Transverse colon (tissue), 4 donors: Measurements from ENCODE around the gene NR5A2.

Experiments used
- EP300 ChIP-seq: sonication (generic); formaldehyde crosslinking; IDR thresholded peaks from one replicate; pipeline ENCODE4 v1.6.1; 2017; ENCODE audit warnings: antibody characterized with exemption, low read depth
- POLR2A ChIP-seq: fragments of 450-650 bp; IDR thresholded peaks from one replicate; pipeline ENCODE4 v1.6.1; 2016; ENCODE audit warnings: antibody characterized with exemption, mild to moderate bottlenecking, moderate library complexity
- POLR2AphosphoS5 ChIP-seq, 3 donors: sonication (generic); formaldehyde crosslinking; IDR thresholded peaks; one replicate each; pipeline ENCODE4 v1.6.1; 2016; ENCODE audit warnings: antibody characterized with exemption in 3 of 3
- TF ChIP-seq, protein P1 (sequence below), 5 experiments: fragments of 200-600 bp in 3 of 5; fragments of 450-650 bp in 2 of 5; sonication (generic) in 3 of 5; IDR thresholded peaks; 1 replicate in 2 of 5; 2 replicates in 3 of 5; pipeline ENCODE4 v1.5.1; 2016 to 2017; ENCODE audit warnings: antibody characterized with exemption in 5 of 5, inconsistent platforms in 3 of 5, mild to moderate bottlenecking in 2 of 5, moderate library complexity in 1 of 5

DNA sequence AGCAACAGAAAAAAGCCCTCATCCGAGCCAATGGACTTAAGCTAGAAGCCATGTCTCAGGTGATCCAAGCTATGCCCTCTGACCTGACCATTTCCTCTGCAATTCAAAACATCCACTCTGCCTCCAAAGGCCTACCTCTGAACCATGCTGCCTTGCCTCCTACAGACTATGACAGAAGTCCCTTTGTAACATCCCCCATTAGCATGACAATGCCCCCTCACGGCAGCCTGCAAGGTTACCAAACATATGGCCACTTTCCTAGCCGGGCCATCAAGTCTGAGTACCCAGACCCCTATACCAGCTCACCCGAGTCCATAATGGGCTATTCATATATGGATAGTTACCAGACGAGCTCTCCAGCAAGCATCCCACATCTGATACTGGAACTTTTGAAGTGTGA lies 20.7 kb downstream of the NR5A2 start:
- TF ChIP-seq, protein P1, sequence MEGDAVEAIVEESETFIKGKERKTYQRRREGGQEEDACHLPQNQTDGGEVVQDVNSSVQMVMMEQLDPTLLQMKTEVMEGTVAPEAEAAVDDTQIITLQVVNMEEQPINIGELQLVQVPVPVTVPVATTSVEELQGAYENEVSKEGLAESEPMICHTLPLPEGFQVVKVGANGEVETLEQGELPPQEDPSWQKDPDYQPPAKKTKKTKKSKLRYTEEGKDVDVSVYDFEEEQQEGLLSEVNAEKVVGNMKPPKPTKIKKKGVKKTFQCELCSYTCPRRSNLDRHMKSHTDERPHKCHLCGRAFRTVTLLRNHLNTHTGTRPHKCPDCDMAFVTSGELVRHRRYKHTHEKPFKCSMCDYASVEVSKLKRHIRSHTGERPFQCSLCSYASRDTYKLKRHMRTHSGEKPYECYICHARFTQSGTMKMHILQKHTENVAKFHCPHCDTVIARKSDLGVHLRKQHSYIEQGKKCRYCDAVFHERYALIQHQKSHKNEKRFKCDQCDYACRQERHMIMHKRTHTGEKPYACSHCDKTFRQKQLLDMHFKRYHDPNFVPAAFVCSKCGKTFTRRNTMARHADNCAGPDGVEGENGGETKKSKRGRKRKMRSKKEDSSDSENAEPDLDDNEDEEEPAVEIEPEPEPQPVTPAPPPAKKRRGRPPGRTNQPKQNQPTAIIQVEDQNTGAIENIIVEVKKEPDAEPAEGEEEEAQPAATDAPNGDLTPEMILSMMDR (IDR thresholded peaks at IDR 0.05), result no peak
- TF ChIP-seq POLR2AphosphoS5 (IDR thresholded peaks at IDR 0.05) (no peak), POLR2A (no peak), EP300 (no peak)
